ENCODE data around the gene METAP1. TPM values are rescaled to one million over a fixed set of nuclear protein-coding genes. Genes with fewer than 3 reads are reported as not detected.

The METAP1 gene
- total RNA-seq, 1 experiment from 2014 or later, result 60.5 TPM

DNA sequence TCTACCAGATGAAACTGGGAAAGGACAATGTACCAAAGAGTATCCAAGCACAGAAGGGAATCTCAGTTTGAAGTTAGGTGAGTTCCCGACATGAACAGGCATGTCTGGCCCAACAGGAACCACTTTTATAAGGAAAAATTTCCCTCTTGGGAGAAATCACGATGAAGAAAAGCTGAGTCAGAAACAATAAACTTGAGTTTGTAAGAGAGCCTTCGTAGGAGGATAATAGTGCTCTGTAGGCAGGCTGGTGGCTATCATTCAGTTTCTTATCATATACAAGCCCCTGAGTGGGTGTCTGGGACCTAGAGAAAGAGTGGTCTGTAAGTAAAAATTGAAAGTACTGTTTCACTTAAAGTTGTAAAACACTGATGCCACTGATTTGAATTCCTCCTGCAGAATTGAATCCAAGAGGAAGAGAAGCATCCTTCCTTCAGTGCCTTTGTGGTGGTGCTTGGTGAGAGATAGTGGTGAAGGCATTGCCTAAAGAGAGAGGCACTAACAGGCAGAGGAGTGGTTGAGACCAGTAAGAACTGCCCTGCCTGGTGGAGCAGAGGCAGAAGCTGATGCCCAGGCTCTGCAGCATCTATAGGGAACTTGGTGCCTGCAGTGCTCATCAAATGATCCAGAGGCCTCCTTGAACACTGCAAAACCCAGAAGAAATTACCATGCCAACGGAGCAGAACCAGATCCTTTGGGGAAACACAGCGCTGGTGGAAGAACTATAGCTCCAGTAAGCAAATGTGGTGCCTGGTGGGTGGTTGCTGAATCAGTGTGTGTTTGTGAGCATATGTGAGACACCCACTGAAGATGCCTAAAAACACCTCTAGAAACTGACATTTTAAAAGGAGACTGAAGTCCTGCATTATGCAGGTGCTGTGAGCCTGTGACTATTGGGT is 31.7 kb upstream of the METAP1 start:
- CTCF ChIA-PET, result interaction anchor here (0.6 kb wide), 2 partner anchors 97 to 861 kb away, joined by 3 to 6 read pairs; no protein-coding TSS in a partner anchor
- DNase-seq, result no peak

DNA sequence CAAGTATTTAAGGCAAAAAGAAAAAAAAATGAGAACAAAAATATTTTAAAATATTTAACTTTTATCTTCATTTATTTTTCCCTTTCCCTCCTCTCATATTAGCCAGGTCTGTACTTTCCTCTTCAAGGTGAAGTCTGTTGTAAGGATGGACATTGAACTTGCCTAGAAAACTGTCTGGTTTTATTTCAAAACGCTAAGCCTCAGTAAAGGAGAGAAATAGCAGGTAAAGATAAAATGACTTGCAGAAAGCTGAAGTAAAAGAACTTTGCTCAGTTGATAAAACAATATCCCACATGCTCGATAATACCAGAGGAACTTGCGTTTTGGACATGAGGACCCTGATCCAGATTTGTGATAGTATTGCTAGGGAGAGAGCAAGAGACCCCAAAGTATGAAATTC is 28.6 kb upstream of the METAP1 start:
- CTCF ChIA-PET, result no interaction called here
- H3K36me3 Mint-ChIP-seq (ENCODE audit: insufficient read depth, unreplicated experiment), result no peaks in the 10 kb centered on the region
- TF ChIP-seq, protein P1, sequence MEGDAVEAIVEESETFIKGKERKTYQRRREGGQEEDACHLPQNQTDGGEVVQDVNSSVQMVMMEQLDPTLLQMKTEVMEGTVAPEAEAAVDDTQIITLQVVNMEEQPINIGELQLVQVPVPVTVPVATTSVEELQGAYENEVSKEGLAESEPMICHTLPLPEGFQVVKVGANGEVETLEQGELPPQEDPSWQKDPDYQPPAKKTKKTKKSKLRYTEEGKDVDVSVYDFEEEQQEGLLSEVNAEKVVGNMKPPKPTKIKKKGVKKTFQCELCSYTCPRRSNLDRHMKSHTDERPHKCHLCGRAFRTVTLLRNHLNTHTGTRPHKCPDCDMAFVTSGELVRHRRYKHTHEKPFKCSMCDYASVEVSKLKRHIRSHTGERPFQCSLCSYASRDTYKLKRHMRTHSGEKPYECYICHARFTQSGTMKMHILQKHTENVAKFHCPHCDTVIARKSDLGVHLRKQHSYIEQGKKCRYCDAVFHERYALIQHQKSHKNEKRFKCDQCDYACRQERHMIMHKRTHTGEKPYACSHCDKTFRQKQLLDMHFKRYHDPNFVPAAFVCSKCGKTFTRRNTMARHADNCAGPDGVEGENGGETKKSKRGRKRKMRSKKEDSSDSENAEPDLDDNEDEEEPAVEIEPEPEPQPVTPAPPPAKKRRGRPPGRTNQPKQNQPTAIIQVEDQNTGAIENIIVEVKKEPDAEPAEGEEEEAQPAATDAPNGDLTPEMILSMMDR (IDR thresholded peaks at IDR 0.05; ENCODE audit: unreplicated experiment), result no peak
- H3K4me3 Mint-ChIP-seq (ENCODE audit: low read depth, unreplicated experiment), result no peak overlapping the region
- intact Hi-C loops (cut with micrococcal nuclease; ENCODE audit: unreplicated experiment), result no loop called here
- H3K27me3 Mint-ChIP-seq (ENCODE audit: unreplicated experiment), result no peaks in the 10 kb centered on the region
- peaks cover 7% of the 10 kb centered on the region for H3K4me1 Mint-ChIP-seq (ENCODE audit: low read depth, unreplicated experiment)
- H3K9me3 Mint-ChIP-seq (ENCODE audit: low read depth, unreplicated experiment), result peaks cover 2% of the 10 kb centered on the region
- BruUV-seq (replicated peaks), result no TSS peak
- H3K27ac Mint-ChIP-seq (ENCODE audit: unreplicated experiment), result no peak overlapping the region
- DNase-seq, result no peak

More for the DNA sequence above, 31.7 kb upstream of the METAP1 start:
- BruUV-seq (replicated peaks), result no TSS peak
- Mint-ChIP-seq H3K4me3 (ENCODE audit: low read depth, unreplicated experiment) (no peak overlapping the region), H3K27me3 (ENCODE audit: unreplicated experiment) (no peaks in the 10 kb centered on the region), H3K9me3 (ENCODE audit: low read depth, unreplicated experiment) (peaks cover 2% of the 10 kb centered on the region), H3K27ac (ENCODE audit: unreplicated experiment) (no peak overlapping the region), H3K4me1 (ENCODE audit: low read depth, unreplicated experiment) (peaks cover 7% of the 10 kb centered on the region), H3K36me3 (ENCODE audit: insufficient read depth, unreplicated experiment) (no peaks in the 10 kb centered on the region)
- TF ChIP-seq, protein P1 (IDR thresholded peaks at IDR 0.05; ENCODE audit: unreplicated experiment), result no peak
- intact Hi-C loops (cut with micrococcal nuclease; ENCODE audit: unreplicated experiment), result no loop called here

DNA sequence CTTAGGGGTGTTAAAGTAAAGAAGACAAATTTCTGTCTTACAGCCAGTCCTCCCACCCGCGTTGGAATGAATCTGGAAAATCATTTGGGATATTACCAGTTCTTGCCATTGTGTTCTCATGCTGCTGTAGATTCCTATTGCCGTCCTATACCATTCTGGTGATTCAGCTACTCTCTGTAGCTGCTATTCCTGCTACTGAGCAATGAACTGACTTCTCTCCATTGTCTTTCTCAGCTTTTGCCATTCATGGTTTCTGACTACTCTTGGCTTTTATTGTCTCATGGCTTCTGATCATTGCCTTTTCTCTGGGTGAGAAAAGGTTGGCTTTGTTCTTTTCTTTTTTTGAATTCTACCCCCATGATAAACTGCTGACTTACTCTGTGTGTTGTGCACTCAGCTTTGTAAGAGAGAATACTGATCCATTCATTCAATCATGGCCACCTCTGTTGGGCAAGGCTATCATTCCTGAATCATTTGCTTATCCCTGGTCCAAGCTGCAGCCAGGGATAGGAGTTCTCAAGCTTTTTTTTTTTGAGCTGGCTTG is 27.7 kb upstream of the METAP1 start:
- H3K9me3 Mint-ChIP-seq (ENCODE audit: low read depth, unreplicated experiment), result peaks cover 2% of the 10 kb centered on the region
- H3K4me3 Mint-ChIP-seq (ENCODE audit: low read depth, unreplicated experiment), result no peak overlapping the region
- BruUV-seq (replicated peaks), result no TSS peak
- H3K27me3 Mint-ChIP-seq (ENCODE audit: unreplicated experiment), result no peaks in the 10 kb centered on the region
- CTCF ChIA-PET, result no interaction called here
- H3K36me3 Mint-ChIP-seq (ENCODE audit: insufficient read depth, unreplicated experiment), result no peaks in the 10 kb centered on the region
- intact Hi-C loops (cut with micrococcal nuclease; ENCODE audit: unreplicated experiment), result no loop called here
- DNase-seq, result no peak
- peaks cover 7% of the 10 kb centered on the region for H3K4me1 Mint-ChIP-seq (ENCODE audit: low read depth, unreplicated experiment)
- TF ChIP-seq, protein P1 (IDR thresholded peaks at IDR 0.05; ENCODE audit: unreplicated experiment), result no peak
- H3K27ac Mint-ChIP-seq (ENCODE audit: unreplicated experiment), result no peak overlapping the region

DNA sequence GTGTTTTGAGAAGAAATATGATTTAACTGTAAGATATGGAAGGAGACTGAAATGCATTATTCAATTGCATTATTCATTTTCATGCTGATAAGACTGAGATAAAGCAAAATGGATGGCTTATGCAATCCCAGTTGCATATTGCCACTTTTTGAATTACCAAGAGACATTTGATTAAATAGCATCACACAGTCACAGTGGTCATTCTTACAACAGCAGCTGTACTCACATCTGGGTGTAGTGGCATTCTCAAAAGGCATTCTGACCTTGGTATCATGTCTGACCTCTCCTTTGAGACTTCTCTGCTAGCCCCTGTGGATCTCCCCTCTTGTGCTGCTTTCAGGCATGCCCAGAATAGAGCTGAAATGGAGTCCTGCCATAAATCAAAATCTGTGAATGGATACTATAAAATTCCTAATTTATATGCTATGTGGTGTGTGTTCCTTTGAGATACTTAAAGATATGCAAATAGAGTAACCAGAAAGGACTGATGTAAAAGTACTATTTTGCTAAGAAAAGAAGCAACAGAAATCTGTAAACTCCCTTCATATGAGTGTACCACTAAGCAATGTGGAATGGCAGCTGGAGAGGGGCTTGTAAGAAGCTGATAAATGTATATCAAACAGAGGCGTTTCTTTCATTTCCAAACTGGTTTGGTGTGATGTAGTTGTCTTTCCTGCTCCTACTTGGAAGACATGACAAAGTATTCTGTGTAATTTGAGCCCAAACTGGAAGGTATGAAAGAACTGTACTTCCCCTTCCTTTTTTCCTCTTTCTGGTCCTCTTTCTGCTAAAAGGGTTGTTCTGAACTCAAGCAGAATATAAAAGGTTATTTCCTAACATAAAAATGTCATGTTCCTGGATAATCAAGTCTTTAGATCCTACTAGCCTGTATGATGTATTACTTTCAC is 25.4 kb upstream of the METAP1 start:
- no peaks in the 10 kb centered on the region for H3K4me1 Mint-ChIP-seq (ENCODE audit: low read depth, unreplicated experiment)
- H3K27me3 Mint-ChIP-seq (ENCODE audit: unreplicated experiment), result no peaks in the 10 kb centered on the region
- intact Hi-C loops (cut with micrococcal nuclease; ENCODE audit: unreplicated experiment), result no loop called here
- no peak overlapping the region for H3K27ac Mint-ChIP-seq (ENCODE audit: unreplicated experiment)
- no peak for DNase-seq
- BruUV-seq (replicated peaks), result no TSS peak
- TF ChIP-seq, protein P1 (IDR thresholded peaks at IDR 0.05; ENCODE audit: unreplicated experiment), result no peak
- CTCF ChIA-PET, result no interaction called here
- H3K4me3 Mint-ChIP-seq (ENCODE audit: low read depth, unreplicated experiment), result no peak overlapping the region
- H3K9me3 Mint-ChIP-seq (ENCODE audit: low read depth, unreplicated experiment), result no peaks in the 10 kb centered on the region
- no peaks in the 10 kb centered on the region for H3K36me3 Mint-ChIP-seq (ENCODE audit: insufficient read depth, unreplicated experiment)
